ENCODE measurements around the gene MTHFD2.

Gene MTHFD2

GRCh38 chr2:74198461-74199274 lies at the start of gene MTHFD2:
MTHFD2 (plus strand) TSS chr2:74198615; CDS start chr2:74198642, 27 bp downstream.
- Histone ChIP-seq H3K4me2 (ENCODE audit: insufficient read depth, low read length) (peak within 1 kb of the TSS; percentile 76), H3K27me3 (ENCODE audit: insufficient read depth, low read length, poor library complexity) (no peaks in the 10 kb centered on the region), H2AFZ (ENCODE audit: low read depth, low read length) (peak within 1 kb of the TSS; percentile 81), H3K36me3 (ENCODE audit: insufficient read depth, low read length) (peaks cover 24% of the 10 kb centered on the region), H3K4me3 (ENCODE audit: low read depth in 1 of 2, low read length in 2 of 2) (peak within 1 kb of the TSS; percentile 69 to 93), H3K27ac (ENCODE audit: low read length) (peak within 1 kb of the TSS; percentile 97), H3K79me2 (ENCODE audit: insufficient read depth, low read length) (peaks cover 52% of the 10 kb centered on the region), H4K20me1 (ENCODE audit: insufficient read depth, low read length) (peaks cover 42% of the 10 kb centered on the region), H3K9me3 (ENCODE audit: insufficient read depth, low read length, severe bottlenecking) (no peaks in the 10 kb centered on the region), H3K9ac (ENCODE audit: low read depth, low read length) (peak within 1 kb of the TSS; percentile 98), H3K4me1 (ENCODE audit: insufficient read depth, low read length) (peaks cover 48% of the 10 kb centered on the region)
- DNase-seq (peak; percentile 96), ATAC-seq (ENCODE audit: insufficient read depth, low read depth) (peak; percentile 88)
- peak; percentile 89 for TF ChIP-seq CTCF (IDR thresholded peaks at IDR 0.05; ENCODE audit: borderline replicate concordance, extremely low read depth, low read length, poor library complexity, severe bottlenecking)
- TF ChIP-seq EZH2 (IDR thresholded peaks at IDR 0.05; ENCODE audit: borderline replicate concordance, low read depth, low read length, severe bottlenecking), result no peak

GRCh38 chr2:74149247-74149525 lies 49.2 kb upstream of the MTHFD2 start:
- H3K4me2 ChIP-seq (ENCODE audit: insufficient read depth, low read length), result no peak overlapping the region
- H3K4me1 ChIP-seq (ENCODE audit: insufficient read depth, low read length), result peaks cover 27% of the 10 kb centered on the region
- TF ChIP-seq EZH2 (IDR thresholded peaks at IDR 0.05; ENCODE audit: borderline replicate concordance, low read depth, low read length, severe bottlenecking), result no peak
- no peak for TF ChIP-seq CTCF (IDR thresholded peaks at IDR 0.05; ENCODE audit: borderline replicate concordance, extremely low read depth, low read length, poor library complexity, severe bottlenecking)
- no peak overlapping the region for H3K27ac ChIP-seq (ENCODE audit: low read length)
- H4K20me1 ChIP-seq (ENCODE audit: insufficient read depth, low read length), result no peaks in the 10 kb centered on the region
- ATAC-seq (ENCODE audit: insufficient read depth, low read depth) (no peak), DNase-seq (no peak)
- H3K4me3 ChIP-seq (ENCODE audit: low read depth in 1 of 2, low read length in 2 of 2), result no peak overlapping the region
- no peaks in the 10 kb centered on the region for H3K27me3 ChIP-seq (ENCODE audit: insufficient read depth, low read length, poor library complexity)
- H3K9ac ChIP-seq (ENCODE audit: low read depth, low read length), result no peak overlapping the region
- peaks cover 18% of the 10 kb centered on the region for H3K79me2 ChIP-seq (ENCODE audit: insufficient read depth, low read length)
- peaks cover 26% of the 10 kb centered on the region for H3K36me3 ChIP-seq (ENCODE audit: insufficient read depth, low read length)
- H2AFZ ChIP-seq (ENCODE audit: low read depth, low read length), result no peak overlapping the region
- H3K9me3 ChIP-seq (ENCODE audit: insufficient read depth, low read length, severe bottlenecking), result no peaks in the 10 kb centered on the region

- Histone ChIP-seq H3K4me3 (ENCODE audit: low read depth in 1 of 2, low read length in 2 of 2) (no peak overlapping the region), H3K36me3 (ENCODE audit: insufficient read depth, low read length) (peaks cover 28% of the 10 kb centered on the region), H2AFZ (ENCODE audit: low read depth, low read length) (no peak overlapping the region), H3K9me3 (ENCODE audit: insufficient read depth, low read length, severe bottlenecking) (no peaks in the 10 kb centered on the region), H3K27ac (ENCODE audit: low read length) (no peak overlapping the region), H3K4me2 (ENCODE audit: insufficient read depth, low read length) (no peak overlapping the region), H3K79me2 (ENCODE audit: insufficient read depth, low read length) (peaks cover 18% of the 10 kb centered on the region), H3K9ac (ENCODE audit: low read depth, low read length) (no peak overlapping the region), H3K4me1 (ENCODE audit: insufficient read depth, low read length) (peaks cover 27% of the 10 kb centered on the region), H4K20me1 (ENCODE audit: insufficient read depth, low read length) (no peaks in the 10 kb centered on the region), H3K27me3 (ENCODE audit: insufficient read depth, low read length, poor library complexity) (no peaks in the 10 kb centered on the region)
- no peak for ATAC-seq (ENCODE audit: insufficient read depth, low read depth)
- no peak for TF ChIP-seq CTCF (IDR thresholded peaks at IDR 0.05; ENCODE audit: borderline replicate concordance, extremely low read depth, low read length, poor library complexity, severe bottlenecking)
- TF ChIP-seq EZH2 (IDR thresholded peaks at IDR 0.05; ENCODE audit: borderline replicate concordance, low read depth, low read length, severe bottlenecking), result no peak
- no peak for DNase-seq
Measured at GRCh38 chr2:74149570-74150319, 48.7 kb upstream of the MTHFD2 start.
